ENCODE data around the gene FOXK1. TPM values are rescaled to one million over a fixed set of nuclear protein-coding genes. Genes with fewer than 3 reads are reported as not detected.

FOXK1 gene
- total RNA-seq, 1 donor from 2014 or later = 41.7 TPM

GRCh38 chr7:4754433-4755010, 72.4 kb downstream of the FOXK1 start:
- no peaks in the 10 kb centered on the region for H3K36me3 Mint-ChIP-seq (ENCODE audit: unreplicated experiment)
- no peak for TF ChIP-seq CTCF (IDR thresholded peaks at IDR 0.05; ENCODE audit: partially characterized antibody, unreplicated experiment)
- H3K4me1 Mint-ChIP-seq (ENCODE audit: low read depth, unreplicated experiment) = no peaks in the 10 kb centered on the region
- H3K4me3 Mint-ChIP-seq (ENCODE audit: unreplicated experiment) = no peak overlapping the region
- peaks cover 4% of the 10 kb centered on the region for H3K27me3 Mint-ChIP-seq (ENCODE audit: unreplicated experiment)
- no peak overlapping the region for H3K27ac Mint-ChIP-seq (ENCODE audit: unreplicated experiment)
- H3K9me3 Mint-ChIP-seq (ENCODE audit: unreplicated experiment) = peaks cover 2% of the 10 kb centered on the region
- no peak for DNase-seq

- Mint-ChIP-seq H3K27ac (ENCODE audit: unreplicated experiment) (no peak overlapping the region), H3K36me3 (ENCODE audit: unreplicated experiment) (no peaks in the 10 kb centered on the region), H3K4me3 (ENCODE audit: unreplicated experiment) (no peak overlapping the region), H3K27me3 (ENCODE audit: unreplicated experiment) (peaks cover 8% of the 10 kb centered on the region), H3K4me1 (ENCODE audit: low read depth, unreplicated experiment) (no peaks in the 10 kb centered on the region), H3K9me3 (ENCODE audit: unreplicated experiment) (peaks cover 2% of the 10 kb centered on the region)
- no peak for DNase-seq
- no peak for TF ChIP-seq CTCF (IDR thresholded peaks at IDR 0.05; ENCODE audit: partially characterized antibody, unreplicated experiment)
Observed at GRCh38 chr7:4755045-4755444, 73.0 kb downstream of the FOXK1 start.

- Mint-ChIP-seq H3K4me3 (ENCODE audit: unreplicated experiment) (no peak overlapping the region), H3K9me3 (ENCODE audit: unreplicated experiment) (peaks cover 6% of the 10 kb centered on the region), H3K27me3 (ENCODE audit: unreplicated experiment) (peaks cover 11% of the 10 kb centered on the region), H3K27ac (ENCODE audit: unreplicated experiment) (no peak overlapping the region), H3K4me1 (ENCODE audit: low read depth, unreplicated experiment) (no peaks in the 10 kb centered on the region), H3K36me3 (ENCODE audit: unreplicated experiment) (no peaks in the 10 kb centered on the region)
- DNase-seq = no peak
- no peak for TF ChIP-seq CTCF (IDR thresholded peaks at IDR 0.05; ENCODE audit: partially characterized antibody, unreplicated experiment)
Observed at GRCh38 chr7:4758111-4758510, 76.0 kb downstream of the FOXK1 start.

- Mint-ChIP-seq H3K27ac (ENCODE audit: unreplicated experiment) (no peak overlapping the region), H3K36me3 (ENCODE audit: unreplicated experiment) (no peaks in the 10 kb centered on the region), H3K27me3 (ENCODE audit: unreplicated experiment) (peaks cover 9% of the 10 kb centered on the region), H3K9me3 (ENCODE audit: unreplicated experiment) (peaks cover 8% of the 10 kb centered on the region), H3K4me1 (ENCODE audit: low read depth, unreplicated experiment) (no peaks in the 10 kb centered on the region), H3K4me3 (ENCODE audit: unreplicated experiment) (no peak overlapping the region)
- no peak for TF ChIP-seq CTCF (IDR thresholded peaks at IDR 0.05; ENCODE audit: partially characterized antibody, unreplicated experiment)
- DNase-seq = no peak
Observed at GRCh38 chr7:4758791-4759190, 76.7 kb downstream of the FOXK1 start.

- no peak overlapping the region for H3K4me3 Mint-ChIP-seq (ENCODE audit: unreplicated experiment)
- DNase-seq = no peak
- H3K27me3 Mint-ChIP-seq (ENCODE audit: unreplicated experiment) = peaks cover 9% of the 10 kb centered on the region
- H3K9me3 Mint-ChIP-seq (ENCODE audit: unreplicated experiment) = peaks cover 8% of the 10 kb centered on the region
- H3K4me1 Mint-ChIP-seq (ENCODE audit: low read depth, unreplicated experiment) = no peaks in the 10 kb centered on the region
- H3K36me3 Mint-ChIP-seq (ENCODE audit: unreplicated experiment) = no peaks in the 10 kb centered on the region
- TF ChIP-seq CTCF (IDR thresholded peaks at IDR 0.05; ENCODE audit: partially characterized antibody, unreplicated experiment) = no peak
- no peak overlapping the region for H3K27ac Mint-ChIP-seq (ENCODE audit: unreplicated experiment)
Observed at GRCh38 chr7:4759211-4759610, 77.1 kb downstream of the FOXK1 start.

All from glutamatergic neuron (in vitro differentiated cells).